GM06990 (cell line): ENCODE measurements around the gene PRR19.
"Not testable (repeated sequence)": the region's sequence is repeated elsewhere in the genome, so short reads cannot be mapped to it uniquely, and the experiment has no call there.

Experiments
- DNase-seq: peaks from one replicate; pipeline ENCODE4 v3.0.0-alpha.2; 2011; ENCODE audit not compliant: insufficient read length; ENCODE audit errors: extremely low read depth
- H3K27me3 ChIP-seq: replicated peaks from 2 replicates; pipeline ENCODE4 v1.6.0; 2011; ENCODE audit warnings: low read length; ENCODE audit not compliant: control insufficient read depth, insufficient read depth
- H3K36me3 ChIP-seq: 2 replicates; pipeline ENCODE4 v1.5.1; 2011; ENCODE audit warnings: low read length; ENCODE audit not compliant: control insufficient read depth, insufficient read depth
- H3K4me3 ChIP-seq: replicated peaks from 2 replicates; pipeline ENCODE4 v1.5.1; 2011; ENCODE audit warnings: low read depth, mild to moderate bottlenecking, control low read depth, low read length
- CTCF ChIP-seq: IDR thresholded peaks from 2 replicates; pipeline ENCODE4 v1.5.1; 2011; ENCODE audit warnings: low read length, control low read depth, mild to moderate bottlenecking, inconsistent platforms; ENCODE audit not compliant: insufficient read depth, poor library complexity, severe bottlenecking

Gene PRR19

GRCh38 chr19:42330241-42330711, 28.3 kb downstream of the PRR19 start:
- Histone ChIP-seq H3K27me3 (no peaks in the 10 kb centered on the region), H3K4me3 (no peak overlapping the region), H3K36me3 (peaks cover 1% of the 10 kb centered on the region)
- TF ChIP-seq CTCF = no peak
- no peak for DNase-seq

- not testable (repeated sequence) for DNase-seq, H3K27me3 ChIP-seq, H3K4me3 ChIP-seq, H3K36me3 ChIP-seq
These were observed 29.4 kb downstream of the PRR19 start for GRCh38 chr19:42331333-42331732.

- no peak for TF ChIP-seq CTCF
- no peak overlapping the region for H3K4me3 ChIP-seq
- no peak for DNase-seq
- peaks cover 4% of the 10 kb centered on the region for H3K36me3 ChIP-seq
- H3K27me3 ChIP-seq = no peaks in the 10 kb centered on the region
These were observed 30.1 kb downstream of the PRR19 start for GRCh38 chr19:42332059-42332458.

- peaks cover 4% of the 10 kb centered on the region for H3K36me3 ChIP-seq
- no peak for DNase-seq
- H3K4me3 ChIP-seq = no peak overlapping the region
- TF ChIP-seq CTCF = no peak
- H3K27me3 ChIP-seq = no peaks in the 10 kb centered on the region
These were observed 31.1 kb downstream of the PRR19 start for GRCh38 chr19:42333018-42333417.

- Histone ChIP-seq H3K27me3 (no peaks in the 10 kb centered on the region), H3K36me3 (peaks cover 4% of the 10 kb centered on the region), H3K4me3 (no peak overlapping the region)
- no peak for TF ChIP-seq CTCF
- no peak for DNase-seq
These were observed 32.2 kb downstream of the PRR19 start for GRCh38 chr19:42333975-42334696.

DNA sequence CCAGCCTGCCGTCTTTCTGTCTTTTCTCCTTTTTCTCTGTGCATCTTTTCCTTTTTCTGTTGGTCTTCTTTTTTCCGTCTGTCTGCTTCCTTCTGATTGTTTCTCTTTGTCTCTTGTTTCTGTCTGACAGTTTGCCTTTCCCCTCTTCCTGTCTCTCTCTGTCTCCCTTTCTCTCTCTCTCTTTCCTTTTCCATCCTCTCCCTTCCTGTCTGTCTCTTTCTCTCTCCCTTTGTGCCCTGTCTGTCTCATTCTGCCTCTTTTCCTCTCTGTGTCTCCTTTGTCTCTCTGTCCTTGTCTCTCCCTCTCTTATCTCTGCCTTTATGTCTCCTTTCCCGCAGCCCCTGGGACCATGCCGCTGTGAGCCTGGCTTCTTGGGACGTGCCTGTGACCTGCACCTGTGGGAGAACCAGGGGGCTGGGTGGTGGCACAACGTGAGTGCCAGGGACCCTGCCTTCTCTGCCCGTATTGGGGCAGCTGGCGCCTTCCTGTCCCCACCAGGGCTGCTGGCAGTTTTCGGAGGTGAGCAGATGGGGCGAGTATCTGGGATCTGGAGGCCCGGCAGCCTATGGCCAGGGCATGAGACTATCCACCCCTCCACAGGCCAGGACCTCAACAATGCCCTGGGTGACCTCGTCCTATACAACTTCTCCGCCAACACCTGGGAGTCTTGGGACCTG, 32.9 kb downstream of the PRR19 start:
- no peak for TF ChIP-seq CTCF
- peaks cover 4% of the 10 kb centered on the region for H3K36me3 ChIP-seq
- DNase-seq = no peak
- H3K27me3 ChIP-seq = no peaks in the 10 kb centered on the region
- no peak overlapping the region for H3K4me3 ChIP-seq
